Keratinocyte (primary cell): ENCODE data around the gene ACSL3. TPM values are rescaled to one million over a fixed set of nuclear protein-coding genes. Genes with fewer than 3 reads are reported as not detected.
A peak's percentile ranks its signal among the peaks of the same experiment; 100 is the strongest.

Source experiments
- DNase-seq: peaks from one replicate; pipeline ENCODE4 v3.0.0-alpha.2; 2011; ENCODE audit warnings: low read depth, missing footprints, low spot score
- FAIRE-seq: peaks from 2 replicates; lab custom pipeline; 2011; peaks lifted over from hg19 to GRCh38; lab: Jason Lieb, UNC
- H2AFZ ChIP-seq: 2 replicates; pipeline ENCODE4 v1.6.0; 2012; ENCODE audit warnings: low read length, control low read depth, inconsistent platforms; ENCODE audit not compliant: control insufficient read depth
- H3K27ac ChIP-seq: 2 replicates; pipeline ENCODE4 v1.5.1; 2011; ENCODE audit warnings: low read length; ENCODE audit not compliant: control insufficient read depth, insufficient read depth
- H3K27me3 ChIP-seq: 3 replicates; pipeline ENCODE4 v1.6.0; 2011; ENCODE audit warnings: low read length; ENCODE audit not compliant: control insufficient read depth, insufficient read depth; ENCODE audit errors: extremely low read depth
- H3K36me3 ChIP-seq, 2 experiments: 2 replicates in 1 of 2; 3 replicates in 1 of 2; pipeline ENCODE4 v1.5.1; 2011; ENCODE audit warnings: low read length in 2 of 2, mild to moderate bottlenecking in 1 of 2; ENCODE audit not compliant: control insufficient read depth in 2 of 2, insufficient read depth in 2 of 2; ENCODE audit errors: extremely low read depth in 1 of 2
- H3K4me1 ChIP-seq: 3 replicates; pipeline ENCODE4 v1.5.1; 2011; ENCODE audit warnings: low read length; ENCODE audit not compliant: control insufficient read depth, insufficient read depth; ENCODE audit errors: extremely low read depth
- H3K4me2 ChIP-seq: 3 replicates; pipeline ENCODE4 v1.6.0; 2011; ENCODE audit warnings: low read depth, low read length; ENCODE audit not compliant: control insufficient read depth, insufficient read depth; ENCODE audit errors: extremely low read depth
- H3K4me3 ChIP-seq, 3 experiments: fragments of 200-600 bp in 1 of 3; sonication (generic) in 1 of 3; 2 replicates in 2 of 3; 3 replicates in 1 of 3; pipeline ENCODE4 v1.5.1; 2011 to 2016; ENCODE audit warnings: low read length in 3 of 3, mild to moderate bottlenecking in 3 of 3, control low read depth in 2 of 3, inconsistent platforms in 1 of 3, low read depth in 1 of 3, mixed read lengths in 1 of 3, mixed run types in 1 of 3, moderate library complexity in 1 of 3; ENCODE audit not compliant: control insufficient read depth in 2 of 3, insufficient read depth in 2 of 3; ENCODE audit errors: extremely low read depth in 1 of 3
- H3K79me2 ChIP-seq: 2 replicates; pipeline ENCODE4 v1.6.0; 2012; ENCODE audit warnings: low read length; ENCODE audit not compliant: control insufficient read depth, insufficient read depth
- H3K9ac ChIP-seq: 3 replicates; pipeline ENCODE4 v1.6.0; 2011; ENCODE audit warnings: low read length; ENCODE audit not compliant: control insufficient read depth, insufficient read depth; ENCODE audit errors: extremely low read depth
- H3K9me1 ChIP-seq: 3 replicates; pipeline ENCODE4 v1.6.0; 2011; ENCODE audit warnings: low read length; ENCODE audit not compliant: control insufficient read depth, insufficient read depth; ENCODE audit errors: extremely low read depth
- H3K9me3 ChIP-seq: 2 replicates; pipeline ENCODE4 v1.5.1; 2012; ENCODE audit warnings: low read depth, low read length; ENCODE audit not compliant: control insufficient read depth
- H4K20me1 ChIP-seq: 3 replicates; pipeline ENCODE4 v1.6.0; 2011; ENCODE audit warnings: low read length; ENCODE audit not compliant: control insufficient read depth, insufficient read depth; ENCODE audit errors: extremely low read depth
- CTCF ChIP-seq, 3 experiments: IDR thresholded peaks in 1 of 3; conservative IDR thresholded peaks in 1 of 3; optimal IDR thresholded peaks in 1 of 3; 2 replicates in 2 of 3; 3 replicates in 1 of 3; pipeline versions ENCODE3 to v1.5.1; 2011; ENCODE audit warnings: low read length in 3 of 3, mild to moderate bottlenecking in 3 of 3, moderate library complexity in 2 of 3, control low read depth in 1 of 3, inconsistent platforms in 1 of 3; ENCODE audit not compliant: insufficient read depth in 2 of 3; ENCODE audit errors: extremely low read depth in 1 of 3
- EZH2 ChIP-seq: IDR thresholded peaks from one replicate; pipeline ENCODE4 v1.6.1; 2012; ENCODE audit warnings: inconsistent platforms, mild to moderate bottlenecking, low read length, moderate library complexity
- dilution Hi-C: fragments of 300-500 bp; cut with MboI; formaldehyde crosslinking; loops from one replicate; pipeline ENCODE4 v1.7.0; 2020; ENCODE audit warnings: low sequenced_read_pairs; ENCODE audit not compliant: extremely low pct_ligation_motif_present
- polyA plus RNA-seq, 5 experiments: library from polyadenylated mRNA; depleted of rRNA in 3 of 5; stranded (reverse) in 3 of 5; stranded (forward) in 1 of 5; unstranded in 1 of 5; fragments of >200 nt; gene quantifications; 1 replicate in 1 of 5; 2 replicates in 3 of 5; 3 replicates in 1 of 5; pipeline versions ENCODE4 v1.2.1 to v1.2.3, GENCODE V29; 2011 to 2012; ENCODE audit warnings: missing spikeins in 2 of 5, low read depth in 1 of 5, low replicate concordance in 1 of 5

The ACSL3 gene
- polyA plus RNA-seq, 1 donor (not counting 4 experiments of a cell fraction or from before 2014, with no cell fraction given) = 197 TPM

GRCh38 chr2:222835143-222835822, 25.6 kb upstream of the ACSL3 start:
- no peaks in the 10 kb centered on the region for H3K27me3 ChIP-seq
- dilution Hi-C loops = no loop called here
- H3K9me1 ChIP-seq = no peaks in the 10 kb centered on the region
- H3K36me3 ChIP-seq = no peaks in the 10 kb centered on the region
- peak overlapping the region; percentile 64 for H3K4me2 ChIP-seq
- no peaks in the 10 kb centered on the region for H4K20me1 ChIP-seq
- no peak overlapping the region for H3K4me3 ChIP-seq
- peak overlapping the region; percentile 80 for H3K27ac ChIP-seq
- TF ChIP-seq EZH2 (no peak), CTCF (optimal IDR thresholded peaks at IDR 0.05 in 1 of 3, IDR thresholded peaks at IDR 0.05 in 1 of 3, conservative IDR thresholded peaks at IDR 0.05 in 1 of 3; ENCODE audit: extremely low read depth in 1 of 3, insufficient read depth in 2 of 3, low read length in 3 of 3) (no peak)
- peaks cover 38% of the 10 kb centered on the region for H3K4me1 ChIP-seq
- H3K9ac ChIP-seq = peak overlapping the region; percentile 65
- DNase-seq (no peak), FAIRE-seq (peak; percentile 52)
- no peaks in the 10 kb centered on the region for H3K79me2 ChIP-seq
- peak overlapping the region; percentile 66 for H2AFZ ChIP-seq
- H3K9me3 ChIP-seq = no peaks in the 10 kb centered on the region

GRCh38 chr2:222835823-222836151, 25.0 kb upstream of the ACSL3 start:
- Histone ChIP-seq H3K9me1 (no peaks in the 10 kb centered on the region), H3K79me2 (no peaks in the 10 kb centered on the region), H3K4me3 (no peak overlapping the region), H4K20me1 (no peaks in the 10 kb centered on the region), H3K4me1 (peaks cover 39% of the 10 kb centered on the region), H3K27ac (peak overlapping the region; percentile 80), H3K4me2 (peak overlapping the region; percentile 22), H3K9ac (peak overlapping the region; percentile 16), H3K36me3 (no peaks in the 10 kb centered on the region), H3K9me3 (no peaks in the 10 kb centered on the region), H2AFZ (no peak overlapping the region), H3K27me3 (no peaks in the 10 kb centered on the region)
- DNase-seq (no peak), FAIRE-seq (no peak)
- no peak for TF ChIP-seq EZH2
- no peak for TF ChIP-seq CTCF (optimal IDR thresholded peaks at IDR 0.05 in 1 of 3, IDR thresholded peaks at IDR 0.05 in 1 of 3, conservative IDR thresholded peaks at IDR 0.05 in 1 of 3; ENCODE audit: extremely low read depth in 1 of 3, insufficient read depth in 2 of 3, low read length in 3 of 3)
- dilution Hi-C loops = no loop called here
